ENCODE data around the gene TSEN2. TPM values are rescaled to one million over a fixed set of nuclear protein-coding genes. Genes with fewer than 3 reads are reported as not detected.

Gene TSEN2
- total RNA-seq, 2 donors from 2014 or later: 8.7 to 11.8 TPM

DNA sequence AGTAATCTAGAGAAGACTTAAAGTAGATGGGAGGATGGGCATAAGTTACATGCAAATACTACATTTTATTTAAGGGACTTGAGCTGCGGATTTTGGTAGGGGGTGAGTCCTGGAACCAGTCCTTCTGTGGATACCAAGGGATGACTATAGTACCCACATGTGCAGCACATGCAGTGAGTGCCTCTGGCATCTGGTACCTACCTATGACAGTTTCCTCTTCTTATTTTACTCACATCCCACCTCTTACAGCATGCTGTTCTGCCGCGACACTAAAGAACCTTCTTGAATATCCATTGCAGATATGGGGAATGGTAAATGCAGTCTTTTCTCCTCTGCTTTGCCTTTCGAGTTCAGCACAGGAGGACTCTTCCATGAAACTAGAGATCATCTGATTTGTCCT lies 1.7 kb downstream of the TSEN2 start:
- DNase-seq (no peak), ATAC-seq (replicated peaks in 1 of 2) (no peak)
- no peaks in the 10 kb centered on the region for H3K9me3 Mint-ChIP-seq
- peak overlapping the region; percentile 32 to 39 for H3K4me3 Mint-ChIP-seq
- H3K4me1 Mint-ChIP-seq (ENCODE audit: low read depth): peaks cover 44% of the 10 kb centered on the region
- H3K36me3 Mint-ChIP-seq (ENCODE audit: insufficient read depth in 2 of 2): peaks cover 0 to 5% of the 10 kb centered on the region in 2 donors
- H3K27me3 Mint-ChIP-seq (ENCODE audit: low read depth): no peaks in the 10 kb centered on the region
- no peak overlapping the region for H3K27ac Mint-ChIP-seq

DNA sequence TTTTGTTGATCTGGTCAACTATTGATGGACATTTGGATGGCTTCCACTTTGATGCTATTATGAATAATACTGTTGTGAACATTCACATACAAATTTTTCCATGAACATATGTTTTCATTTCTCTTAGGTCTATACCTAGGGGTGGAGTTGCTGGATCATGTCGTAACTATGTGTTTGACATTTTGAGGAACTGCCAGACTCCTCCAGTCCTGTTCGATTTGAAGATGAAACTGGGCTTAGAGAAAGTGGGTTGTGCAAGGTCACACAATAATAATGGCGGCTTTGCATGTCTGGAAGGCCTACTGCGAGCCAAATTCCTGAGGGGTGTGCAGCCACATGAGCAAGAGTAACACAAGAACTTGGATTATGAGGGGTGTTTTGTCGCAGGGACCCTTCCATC lies 2.6 kb downstream of the TSEN2 start:
- Mint-ChIP-seq H3K4me1 (ENCODE audit: low read depth) (peaks cover 44% of the 10 kb centered on the region), H3K36me3 (ENCODE audit: insufficient read depth in 2 of 2) (peaks cover 0 to 7% of the 10 kb centered on the region in 2 donors), H3K4me3 (peak overlapping the region in 1 of 2 donors; percentile 4), H3K27ac (no peak overlapping the region), H3K9me3 (no peaks in the 10 kb centered on the region), H3K27me3 (ENCODE audit: low read depth) (no peaks in the 10 kb centered on the region)
- no peak for DNase-seq
- ATAC-seq (replicated peaks in 1 of 2): no peak

DNA sequence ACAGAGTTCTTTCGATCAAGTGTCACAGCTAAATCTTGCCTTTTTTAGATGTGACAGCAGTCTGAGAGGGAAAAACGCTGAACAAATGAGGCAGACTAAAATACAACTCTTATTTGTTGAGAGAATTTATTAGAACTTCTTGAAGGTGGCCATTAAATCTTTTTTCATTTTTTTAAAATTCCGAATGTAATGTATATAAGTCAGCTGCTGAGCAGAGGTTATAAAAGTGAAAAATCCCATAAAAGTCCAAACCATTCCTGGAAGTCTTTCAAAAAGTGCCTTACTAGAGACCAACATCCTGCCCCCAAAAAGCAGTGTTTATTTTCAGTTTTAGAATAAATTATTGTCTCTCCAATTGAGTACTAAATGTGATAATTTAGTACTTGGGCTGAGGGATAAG lies 3.1 kb downstream of the TSEN2 start:
- ATAC-seq (replicated peaks in 1 of 2) (no peak), DNase-seq (no peak)
- Mint-ChIP-seq H3K27me3 (ENCODE audit: low read depth) (no peaks in the 10 kb centered on the region), H3K4me1 (ENCODE audit: low read depth) (peaks cover 44% of the 10 kb centered on the region), H3K4me3 (no peak overlapping the region), H3K9me3 (no peaks in the 10 kb centered on the region), H3K36me3 (ENCODE audit: insufficient read depth in 2 of 2) (peaks cover 0 to 7% of the 10 kb centered on the region in 2 donors), H3K27ac (no peak overlapping the region)

DNA sequence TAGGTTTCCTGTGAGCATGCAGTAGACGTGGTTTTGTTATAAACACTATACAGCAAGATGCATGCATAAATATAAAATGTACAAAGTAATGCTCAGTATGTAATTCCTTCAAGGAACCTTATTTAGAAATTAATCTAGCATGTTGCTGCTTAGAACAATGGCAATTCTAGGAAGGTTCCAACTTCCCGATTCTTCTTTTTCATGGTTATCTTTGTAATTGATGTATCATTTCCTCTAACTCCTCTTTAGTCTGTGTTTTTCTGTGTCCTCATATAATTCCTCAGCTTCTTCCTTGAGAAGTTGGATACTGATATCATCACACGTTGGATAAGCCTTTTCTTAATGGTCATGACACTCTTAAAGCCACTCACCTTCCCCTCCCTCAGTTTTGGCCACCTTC lies 3.5 kb downstream of the TSEN2 start:
- H3K4me3 Mint-ChIP-seq: no peak overlapping the region
- no peak overlapping the region for H3K27ac Mint-ChIP-seq
- H3K4me1 Mint-ChIP-seq (ENCODE audit: low read depth): peaks cover 44% of the 10 kb centered on the region
- no peaks in the 10 kb centered on the region for H3K27me3 Mint-ChIP-seq (ENCODE audit: low read depth)
- peaks cover 0 to 7% of the 10 kb centered on the region in 2 donors for H3K36me3 Mint-ChIP-seq (ENCODE audit: insufficient read depth in 2 of 2)
- ATAC-seq (replicated peaks in 1 of 2) (no peak), DNase-seq (no peak)
- no peaks in the 10 kb centered on the region for H3K9me3 Mint-ChIP-seq

DNA sequence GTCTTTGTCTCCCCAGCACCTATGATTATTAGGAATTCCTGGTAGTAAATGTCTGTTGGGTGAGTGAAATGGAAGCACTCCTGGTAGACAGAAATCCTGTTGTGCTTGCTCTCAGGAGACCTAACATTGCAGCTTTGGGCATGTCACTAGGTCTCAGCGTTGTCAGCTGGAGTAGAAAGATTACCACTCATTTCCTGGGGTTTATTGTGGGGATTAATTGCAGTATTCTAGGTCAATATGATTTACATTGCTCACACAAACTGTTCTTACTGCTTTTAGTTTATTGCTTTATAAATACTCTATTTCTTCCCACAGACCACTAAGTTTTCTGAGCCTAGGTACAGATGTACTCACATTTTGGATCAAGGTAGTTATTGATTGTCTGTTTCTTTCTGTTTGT lies 5.1 kb downstream of the TSEN2 start:
- Mint-ChIP-seq H3K27me3 (ENCODE audit: low read depth) (no peaks in the 10 kb centered on the region), H3K27ac (no peak overlapping the region), H3K4me3 (no peak overlapping the region), H3K9me3 (no peaks in the 10 kb centered on the region), H3K4me1 (ENCODE audit: low read depth) (peaks cover 29% of the 10 kb centered on the region), H3K36me3 (ENCODE audit: insufficient read depth in 2 of 2) (peaks cover 0 to 11% of the 10 kb centered on the region in 2 donors)
- DNase-seq (no peak), ATAC-seq (replicated peaks in 1 of 2) (no peak)

- H3K9me3 Mint-ChIP-seq: no peaks in the 10 kb centered on the region
- ATAC-seq (replicated peaks in 1 of 2): no peak
- DNase-seq: no peak
- H3K27me3 Mint-ChIP-seq (ENCODE audit: low read depth): no peaks in the 10 kb centered on the region
- H3K27ac Mint-ChIP-seq: no peak overlapping the region
- H3K4me3 Mint-ChIP-seq: no peak overlapping the region
- H3K4me1 Mint-ChIP-seq (ENCODE audit: low read depth): peaks cover 25% of the 10 kb centered on the region
- peaks cover 0 to 12% of the 10 kb centered on the region in 2 donors for H3K36me3 Mint-ChIP-seq (ENCODE audit: insufficient read depth in 2 of 2)
Measured at GRCh38 chr3:12489832-12490231, 5.6 kb downstream of the TSEN2 start.

GRCh38 chr3:12490547-12490946 lies 6.3 kb downstream of the TSEN2 start:
- peaks cover 17% of the 10 kb centered on the region for H3K4me1 Mint-ChIP-seq (ENCODE audit: low read depth)
- no peak overlapping the region for H3K4me3 Mint-ChIP-seq
- ATAC-seq (replicated peaks in 1 of 2) (no peak), DNase-seq (no peak)
- H3K27ac Mint-ChIP-seq: no peak overlapping the region
- no peaks in the 10 kb centered on the region for H3K27me3 Mint-ChIP-seq (ENCODE audit: low read depth)
- no peaks in the 10 kb centered on the region for H3K9me3 Mint-ChIP-seq
- peaks cover 0 to 12% of the 10 kb centered on the region in 2 donors for H3K36me3 Mint-ChIP-seq (ENCODE audit: insufficient read depth in 2 of 2)

- DNase-seq (no peak), ATAC-seq (replicated peaks in 1 of 2) (no peak)
- H3K27ac Mint-ChIP-seq: no peak overlapping the region
- H3K4me1 Mint-ChIP-seq (ENCODE audit: low read depth): no peaks in the 10 kb centered on the region
- H3K4me3 Mint-ChIP-seq: no peak overlapping the region
- H3K36me3 Mint-ChIP-seq (ENCODE audit: insufficient read depth in 2 of 2): peaks cover 0 to 23% of the 10 kb centered on the region in 2 donors
- H3K9me3 Mint-ChIP-seq: no peaks in the 10 kb centered on the region
- H3K27me3 Mint-ChIP-seq (ENCODE audit: low read depth): no peaks in the 10 kb centered on the region
Measured at GRCh38 chr3:12495749-12496452, 11.6 kb downstream of the TSEN2 start.

- no peaks in the 10 kb centered on the region for H3K27me3 Mint-ChIP-seq (ENCODE audit: low read depth)
- ATAC-seq (replicated peaks in 1 of 2) (no peak), DNase-seq (no peak)
- H3K4me3 Mint-ChIP-seq: no peak overlapping the region
- H3K9me3 Mint-ChIP-seq: no peaks in the 10 kb centered on the region
- no peaks in the 10 kb centered on the region for H3K4me1 Mint-ChIP-seq (ENCODE audit: low read depth)
- H3K27ac Mint-ChIP-seq: no peak overlapping the region
- H3K36me3 Mint-ChIP-seq (ENCODE audit: insufficient read depth in 2 of 2): peaks cover 0 to 22% of the 10 kb centered on the region in 2 donors
Measured at GRCh38 chr3:12496453-12496761, 12.1 kb downstream of the TSEN2 start.

GRCh38 chr3:12499474-12499873 lies 15.2 kb downstream of the TSEN2 start:
- Mint-ChIP-seq H3K9me3 (no peaks in the 10 kb centered on the region), H3K27me3 (ENCODE audit: low read depth) (no peaks in the 10 kb centered on the region), H3K4me3 (no peak overlapping the region), H3K36me3 (ENCODE audit: insufficient read depth in 2 of 2) (peaks cover 0 to 20% of the 10 kb centered on the region in 2 donors), H3K27ac (no peak overlapping the region), H3K4me1 (ENCODE audit: low read depth) (no peaks in the 10 kb centered on the region)
- no peak for DNase-seq
- ATAC-seq (replicated peaks in 1 of 2): no peak

- ATAC-seq (replicated peaks in 1 of 2): no peak
Measured at GRCh38 chr3:12501360-12502020, 17.2 kb downstream of the TSEN2 start.

GRCh38 chr3:12503126-12503957 lies 19.1 kb downstream of the TSEN2 start:
- H3K4me1 Mint-ChIP-seq (ENCODE audit: low read depth): no peaks in the 10 kb centered on the region
- no peak overlapping the region for H3K27ac Mint-ChIP-seq
- H3K4me3 Mint-ChIP-seq: no peak overlapping the region
- no peaks in the 10 kb centered on the region for H3K27me3 Mint-ChIP-seq (ENCODE audit: low read depth)
- peaks cover 0 to 15% of the 10 kb centered on the region in 2 donors for H3K36me3 Mint-ChIP-seq (ENCODE audit: insufficient read depth in 2 of 2)
- no peaks in the 10 kb centered on the region for H3K9me3 Mint-ChIP-seq
- DNase-seq (no peak), ATAC-seq (replicated peaks in 1 of 2) (no peak)

More at GRCh38 chr3:12501360-12502020, 17.2 kb downstream of the TSEN2 start:
- no peaks in the 10 kb centered on the region for H3K4me1 Mint-ChIP-seq (ENCODE audit: low read depth)
- H3K36me3 Mint-ChIP-seq (ENCODE audit: insufficient read depth in 2 of 2): peaks cover 0 to 23% of the 10 kb centered on the region in 2 donors
- DNase-seq: no peak
- H3K27me3 Mint-ChIP-seq (ENCODE audit: low read depth): no peaks in the 10 kb centered on the region
- H3K9me3 Mint-ChIP-seq: no peaks in the 10 kb centered on the region
- no peak overlapping the region for H3K27ac Mint-ChIP-seq
- no peak overlapping the region for H3K4me3 Mint-ChIP-seq

DNA sequence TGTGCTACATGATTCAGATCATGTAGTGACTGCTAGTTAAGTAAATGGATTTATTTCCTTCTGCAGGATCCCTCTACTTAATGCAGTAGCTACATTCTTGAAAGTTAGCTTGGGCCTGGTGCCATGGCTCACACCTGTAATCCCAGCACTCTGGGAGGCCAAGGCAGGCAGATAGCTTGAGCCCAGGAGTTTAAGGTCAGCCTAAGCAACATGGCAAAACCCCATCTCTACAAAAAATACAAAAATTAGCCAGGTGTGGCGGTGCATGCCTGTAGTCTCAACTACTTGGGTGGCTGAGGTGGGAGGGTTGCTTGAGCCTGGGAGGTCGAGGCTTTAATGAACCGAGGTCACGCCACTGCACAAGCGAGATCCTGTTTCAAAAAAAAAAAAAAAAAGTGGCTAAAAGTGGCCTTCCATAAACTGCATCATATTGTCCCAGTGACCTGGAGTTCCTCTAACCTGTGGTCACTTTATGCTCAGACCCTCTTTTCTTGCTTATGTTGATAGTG lies 22.0 kb downstream of the TSEN2 start:
- H3K36me3 Mint-ChIP-seq (ENCODE audit: insufficient read depth in 2 of 2): peaks cover 0 to 8% of the 10 kb centered on the region in 2 donors
- no peak overlapping the region for H3K4me3 Mint-ChIP-seq
- no peak for ATAC-seq (replicated peaks in 1 of 2)

More for the DNA sequence above, 22.0 kb downstream of the TSEN2 start:
- H3K4me1 Mint-ChIP-seq (ENCODE audit: low read depth): no peaks in the 10 kb centered on the region
- no peak overlapping the region for H3K27ac Mint-ChIP-seq
- no peaks in the 10 kb centered on the region for H3K9me3 Mint-ChIP-seq
- DNase-seq: no peak
- no peaks in the 10 kb centered on the region for H3K27me3 Mint-ChIP-seq (ENCODE audit: low read depth)
